ENCODE measurements around the gene SLC19A1.

Gene SLC19A1

DNA sequence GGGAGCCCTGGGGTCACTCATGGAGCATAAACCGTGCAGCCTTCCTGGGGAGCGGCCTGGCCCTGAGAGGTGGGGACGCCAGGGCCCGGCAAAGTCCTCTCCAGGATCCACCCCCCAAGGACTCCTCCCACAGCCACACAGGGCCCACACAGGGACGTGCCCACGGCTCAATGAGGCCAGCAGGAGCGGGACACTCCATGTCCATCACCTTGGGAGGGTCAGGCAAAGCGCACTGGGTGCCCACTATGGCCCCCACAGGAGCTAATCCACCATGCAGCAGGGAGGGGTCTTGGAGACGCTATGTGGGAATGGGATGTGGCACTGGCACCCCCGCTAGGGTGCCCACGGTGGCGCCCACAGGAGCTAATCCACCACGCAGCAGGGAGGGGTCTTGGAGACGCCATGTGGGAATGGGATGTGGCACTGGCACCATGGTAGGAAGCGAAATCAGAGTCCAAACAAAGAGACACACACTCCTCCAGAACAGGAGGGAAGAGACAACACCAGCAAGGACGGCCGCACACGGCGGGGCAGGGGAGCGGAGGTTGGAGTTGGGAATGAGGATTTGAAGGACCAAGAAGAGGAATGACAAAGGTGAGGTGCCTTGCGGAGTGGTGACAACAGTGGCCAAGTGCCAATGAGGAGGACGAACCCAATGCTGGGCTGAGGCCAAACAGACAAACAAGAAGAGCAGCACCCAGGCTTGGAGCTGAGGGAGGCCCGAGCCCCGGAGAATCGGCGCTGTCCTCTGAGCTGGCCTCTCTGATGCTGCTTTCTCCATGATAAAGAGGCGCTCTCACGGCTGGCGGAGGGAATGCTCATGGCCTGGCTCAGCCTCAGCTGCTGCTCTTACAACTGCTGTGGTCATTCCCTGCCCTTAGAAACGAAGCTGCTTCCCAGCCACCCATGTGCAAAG, 18.1 kb upstream of the SLC19A1 start:
- Histone ChIP-seq H3K9me3 (ENCODE audit: control insufficient read depth, low read length) (no peaks in the 10 kb centered on the region), H3K27ac (no peak overlapping the region), H3K4me2 (ENCODE audit: low read length) (no peak overlapping the region), H3K4me1 (no peaks in the 10 kb centered on the region), H3K4me3 (ENCODE audit: low read depth, low read length) (no peak overlapping the region), H3K36me3 (ENCODE audit: control insufficient read depth, insufficient read depth, low read length) (no peaks in the 10 kb centered on the region), H3K79me2 (no peaks in the 10 kb centered on the region), H2AFZ (no peak overlapping the region), H3K27me3 (ENCODE audit: control insufficient read depth, insufficient read depth, low read length) (no peaks in the 10 kb centered on the region), H3K9ac (no peak overlapping the region)
- TF ChIP-seq, protein P1, sequence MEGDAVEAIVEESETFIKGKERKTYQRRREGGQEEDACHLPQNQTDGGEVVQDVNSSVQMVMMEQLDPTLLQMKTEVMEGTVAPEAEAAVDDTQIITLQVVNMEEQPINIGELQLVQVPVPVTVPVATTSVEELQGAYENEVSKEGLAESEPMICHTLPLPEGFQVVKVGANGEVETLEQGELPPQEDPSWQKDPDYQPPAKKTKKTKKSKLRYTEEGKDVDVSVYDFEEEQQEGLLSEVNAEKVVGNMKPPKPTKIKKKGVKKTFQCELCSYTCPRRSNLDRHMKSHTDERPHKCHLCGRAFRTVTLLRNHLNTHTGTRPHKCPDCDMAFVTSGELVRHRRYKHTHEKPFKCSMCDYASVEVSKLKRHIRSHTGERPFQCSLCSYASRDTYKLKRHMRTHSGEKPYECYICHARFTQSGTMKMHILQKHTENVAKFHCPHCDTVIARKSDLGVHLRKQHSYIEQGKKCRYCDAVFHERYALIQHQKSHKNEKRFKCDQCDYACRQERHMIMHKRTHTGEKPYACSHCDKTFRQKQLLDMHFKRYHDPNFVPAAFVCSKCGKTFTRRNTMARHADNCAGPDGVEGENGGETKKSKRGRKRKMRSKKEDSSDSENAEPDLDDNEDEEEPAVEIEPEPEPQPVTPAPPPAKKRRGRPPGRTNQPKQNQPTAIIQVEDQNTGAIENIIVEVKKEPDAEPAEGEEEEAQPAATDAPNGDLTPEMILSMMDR (IDR thresholded peaks at IDR 0.05) = no peak

DNA sequence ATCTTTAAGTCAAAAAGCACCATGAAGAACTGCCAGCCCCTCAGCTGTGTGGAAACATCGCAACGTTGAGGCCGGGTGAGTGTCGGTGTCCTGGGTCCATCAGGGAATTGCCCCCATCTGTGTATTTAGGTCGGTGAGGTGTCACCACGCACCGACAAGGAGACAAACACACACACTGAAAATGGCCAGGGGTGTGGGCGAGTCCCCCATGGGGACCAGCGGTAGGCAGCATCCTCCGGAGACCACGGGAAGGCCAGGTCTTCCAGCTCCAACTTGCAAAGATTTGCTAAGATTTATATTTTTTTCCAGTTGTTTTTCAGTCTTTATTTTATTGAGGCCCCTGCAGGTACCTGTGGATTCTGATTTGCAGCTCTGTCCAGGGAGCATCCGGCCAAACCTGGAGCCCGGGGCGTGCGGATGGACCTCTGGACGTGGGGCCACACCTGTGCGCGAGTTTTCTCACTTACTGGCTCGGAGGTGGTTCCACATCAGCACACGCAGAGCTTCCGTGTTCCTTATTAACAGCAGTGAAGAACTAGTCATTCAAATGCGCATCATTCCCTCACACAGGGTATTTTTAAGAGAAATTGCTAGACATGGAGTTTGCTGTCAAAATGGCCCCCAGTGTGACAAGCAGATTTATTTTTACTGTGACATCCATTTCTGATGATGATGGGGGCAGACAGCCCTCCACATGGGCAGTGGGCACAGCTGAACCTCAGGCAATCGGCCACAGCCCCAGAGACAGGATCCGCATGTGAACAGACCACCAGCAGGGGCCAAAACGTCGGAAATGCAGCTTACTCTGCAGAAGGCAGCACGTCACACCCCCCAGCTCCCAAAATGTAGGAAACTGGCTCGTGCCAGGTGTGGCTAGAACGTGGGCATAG, 17.2 kb upstream of the SLC19A1 start:
- TF ChIP-seq, protein P1 (IDR thresholded peaks at IDR 0.05) = no peak
- no peaks in the 10 kb centered on the region for H3K4me1 ChIP-seq
- no peak overlapping the region for H3K4me2 ChIP-seq (ENCODE audit: low read length)
- no peaks in the 10 kb centered on the region for H3K9me3 ChIP-seq (ENCODE audit: control insufficient read depth, low read length)
- H3K27me3 ChIP-seq (ENCODE audit: control insufficient read depth, insufficient read depth, low read length) = no peaks in the 10 kb centered on the region
- no peak overlapping the region for H3K4me3 ChIP-seq (ENCODE audit: low read depth, low read length)
- H3K27ac ChIP-seq = no peak overlapping the region
- no peaks in the 10 kb centered on the region for H3K79me2 ChIP-seq
- no peak overlapping the region for H3K9ac ChIP-seq
- no peak overlapping the region for H2AFZ ChIP-seq
- no peaks in the 10 kb centered on the region for H3K36me3 ChIP-seq (ENCODE audit: control insufficient read depth, insufficient read depth, low read length)

DNA sequence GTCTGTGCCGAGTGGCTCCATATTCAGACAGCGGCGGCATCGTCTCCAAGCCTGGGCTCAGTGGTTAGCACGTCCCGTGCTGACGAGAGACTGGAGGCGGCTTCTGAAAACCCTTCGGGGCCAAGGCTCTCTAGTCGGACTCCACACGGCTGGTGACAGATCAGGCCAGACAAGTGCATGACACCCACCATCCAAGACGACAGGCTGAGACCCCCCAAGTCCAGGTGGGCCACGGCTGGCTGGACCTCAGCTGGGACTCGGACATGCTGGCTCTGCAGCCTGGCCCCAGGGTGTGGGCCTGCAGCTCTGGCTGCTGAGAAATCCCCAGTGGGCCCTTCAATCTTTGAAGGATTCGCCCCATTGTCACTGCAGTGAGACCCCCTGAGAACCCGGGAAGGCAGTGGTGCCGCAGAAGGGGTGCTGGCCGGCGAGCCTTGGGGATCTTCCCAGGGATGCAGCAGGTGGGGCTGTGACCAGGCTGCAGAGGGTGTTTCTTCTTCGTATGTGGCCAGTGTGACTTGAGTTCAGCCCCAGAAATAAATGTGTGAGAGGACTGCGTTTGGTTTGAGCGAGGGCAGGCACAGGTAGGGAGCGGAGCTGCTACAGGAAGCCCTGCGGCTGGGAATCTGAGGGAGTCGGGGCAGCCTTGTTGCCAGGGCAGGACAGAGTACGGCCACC, 15.9 kb upstream of the SLC19A1 start:
- H2AFZ ChIP-seq = no peak overlapping the region
- no peak overlapping the region for H3K4me3 ChIP-seq (ENCODE audit: low read depth, low read length)
- no peak overlapping the region for H3K9ac ChIP-seq
- no peaks in the 10 kb centered on the region for H3K4me1 ChIP-seq
- H3K27ac ChIP-seq = no peak overlapping the region
- H3K36me3 ChIP-seq (ENCODE audit: control insufficient read depth, insufficient read depth, low read length) = no peaks in the 10 kb centered on the region
- H3K27me3 ChIP-seq (ENCODE audit: control insufficient read depth, insufficient read depth, low read length) = no peaks in the 10 kb centered on the region
- no peaks in the 10 kb centered on the region for H3K79me2 ChIP-seq
- TF ChIP-seq, protein P1 (IDR thresholded peaks at IDR 0.05) = no peak
- H3K9me3 ChIP-seq (ENCODE audit: control insufficient read depth, low read length) = no peaks in the 10 kb centered on the region
- H3K4me2 ChIP-seq (ENCODE audit: low read length) = no peak overlapping the region

DNA sequence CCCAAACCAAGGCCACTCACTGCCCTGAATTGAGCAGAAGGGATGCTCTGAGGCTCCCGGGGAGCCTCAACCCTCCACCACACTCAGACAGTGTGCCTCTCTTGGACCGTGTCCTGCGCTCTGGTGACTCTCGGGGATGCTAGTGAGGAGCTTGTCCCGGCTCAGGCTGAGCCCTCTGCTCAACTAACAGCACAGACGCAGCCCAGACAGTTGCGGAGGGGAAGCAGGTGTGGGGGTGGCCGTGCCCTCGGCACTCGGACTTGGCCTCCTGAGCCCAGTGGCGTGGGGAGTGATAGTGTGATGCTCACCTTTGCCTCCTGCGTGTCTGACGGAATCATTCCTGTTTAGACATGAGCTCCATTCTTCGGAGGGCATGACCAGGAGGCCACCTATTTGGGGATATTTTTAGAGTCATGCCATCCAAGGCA, 15.4 kb upstream of the SLC19A1 start:
- no peak overlapping the region for H3K9ac ChIP-seq
- H2AFZ ChIP-seq = no peak overlapping the region
- no peak overlapping the region for H3K4me3 ChIP-seq (ENCODE audit: low read depth, low read length)
- H3K36me3 ChIP-seq (ENCODE audit: control insufficient read depth, insufficient read depth, low read length) = no peaks in the 10 kb centered on the region
- no peaks in the 10 kb centered on the region for H3K9me3 ChIP-seq (ENCODE audit: control insufficient read depth, low read length)
- H3K4me2 ChIP-seq (ENCODE audit: low read length) = no peak overlapping the region
- no peak overlapping the region for H3K27ac ChIP-seq
- no peaks in the 10 kb centered on the region for H3K4me1 ChIP-seq
- TF ChIP-seq, protein P1 (IDR thresholded peaks at IDR 0.05) = no peak
- no peaks in the 10 kb centered on the region for H3K27me3 ChIP-seq (ENCODE audit: control insufficient read depth, insufficient read depth, low read length)
- H3K79me2 ChIP-seq = no peaks in the 10 kb centered on the region
